IPS-18a (cell line): Measurements from ENCODE around the gene MTARC1.

Experiments used
- H3K27ac ChIP-seq: one replicate; pipeline ENCODE4 v1.5.1; 2013; ENCODE audit warnings: low read length
- H3K27me3 ChIP-seq: one replicate; pipeline ENCODE4 v1.6.1; 2013; ENCODE audit warnings: mild to moderate bottlenecking, low read length; ENCODE audit not compliant: control insufficient read depth, insufficient read depth
- H3K36me3 ChIP-seq: one replicate; pipeline ENCODE4 v1.6.1; 2013; ENCODE audit warnings: low read depth, low read length; ENCODE audit not compliant: control insufficient read depth
- H3K4me1 ChIP-seq: one replicate; pipeline ENCODE4 v1.6.1; 2013; ENCODE audit warnings: low read depth, low read length; ENCODE audit not compliant: control insufficient read depth
- H3K4me3 ChIP-seq: one replicate; pipeline ENCODE4 v1.5.1; 2013; ENCODE audit warnings: low read length
- H3K9ac ChIP-seq: one replicate; pipeline ENCODE4 v1.6.1; 2013; ENCODE audit warnings: mild to moderate bottlenecking, low read length, moderate library complexity
- H3K9me3 ChIP-seq: one replicate; pipeline ENCODE4 v1.6.1; 2013; ENCODE audit warnings: low read depth, low read length; ENCODE audit not compliant: control insufficient read depth

Gene MTARC1

GRCh38 chr1:220754918-220755295 is 31.8 kb upstream of the MTARC1 start:
- H3K4me3 ChIP-seq = no peak overlapping the region

DNA sequence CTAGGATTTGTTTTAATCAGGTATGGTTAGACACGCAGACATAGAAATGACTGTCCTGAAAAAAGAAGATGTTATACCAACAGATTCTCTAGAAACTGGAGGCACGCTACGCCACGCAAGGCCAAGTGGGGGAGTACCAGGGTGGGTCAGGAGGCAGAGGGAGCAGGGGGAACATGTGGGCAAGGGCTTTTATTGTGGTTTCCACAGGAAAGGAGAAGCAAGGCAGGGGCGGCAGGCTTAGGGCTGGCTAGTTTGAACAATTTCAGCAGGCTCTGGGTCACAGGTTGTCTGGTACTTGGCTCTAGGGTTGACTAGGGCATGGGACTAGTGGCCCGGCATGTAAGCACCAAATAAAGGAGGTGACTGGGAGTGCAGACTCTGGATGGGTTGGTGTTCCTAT is 31.4 kb upstream of the MTARC1 start:
- Histone ChIP-seq H3K27me3 (peaks cover 6% of the 10 kb centered on the region), H3K9me3 (no peaks in the 10 kb centered on the region), H3K27ac (no peak overlapping the region), H3K36me3 (peaks cover 4% of the 10 kb centered on the region), H3K9ac (no peak overlapping the region), H3K4me3 (no peak overlapping the region), H3K4me1 (peaks cover 6% of the 10 kb centered on the region)

More at GRCh38 chr1:220754918-220755295, 31.8 kb upstream of the MTARC1 start:
- Histone ChIP-seq H3K27me3 (peaks cover 10% of the 10 kb centered on the region), H3K36me3 (peaks cover 4% of the 10 kb centered on the region), H3K27ac (no peak overlapping the region), H3K4me1 (peaks cover 6% of the 10 kb centered on the region), H3K9ac (no peak overlapping the region), H3K9me3 (no peaks in the 10 kb centered on the region)

- Histone ChIP-seq H3K4me3 (no peak overlapping the region), H3K36me3 (peaks cover 4% of the 10 kb centered on the region), H3K27me3 (no peaks in the 10 kb centered on the region), H3K9ac (no peak overlapping the region), H3K4me1 (no peaks in the 10 kb centered on the region), H3K27ac (no peak overlapping the region), H3K9me3 (no peaks in the 10 kb centered on the region)
These were observed 29.3 kb upstream of the MTARC1 start for GRCh38 chr1:220757441-220757840.

DNA sequence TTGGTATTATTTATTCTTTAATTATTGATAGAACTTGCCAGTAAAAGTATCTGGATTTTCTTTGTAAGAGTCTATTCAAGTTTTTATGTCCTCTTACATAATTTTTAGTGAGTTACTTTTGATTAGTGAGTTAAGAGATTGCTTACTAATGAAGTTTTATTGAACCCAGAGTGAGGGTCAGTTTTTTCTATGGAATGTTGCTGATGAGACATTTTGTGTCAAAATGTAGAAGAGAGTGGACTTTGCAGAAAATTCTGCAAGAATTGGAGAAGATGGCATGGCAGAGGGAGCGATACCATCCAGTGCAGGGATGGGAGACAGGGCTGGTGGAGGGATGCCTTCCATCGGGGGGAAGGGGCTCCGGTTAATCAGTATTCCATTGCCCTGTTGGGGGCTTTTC is 27.6 kb upstream of the MTARC1 start:
- H3K4me1 ChIP-seq = no peaks in the 10 kb centered on the region
- no peak overlapping the region for H3K4me3 ChIP-seq
- no peak overlapping the region for H3K9ac ChIP-seq
- H3K27ac ChIP-seq = no peak overlapping the region
- H3K36me3 ChIP-seq = peaks cover 4% of the 10 kb centered on the region
- no peaks in the 10 kb centered on the region for H3K9me3 ChIP-seq
- H3K27me3 ChIP-seq = no peaks in the 10 kb centered on the region

DNA sequence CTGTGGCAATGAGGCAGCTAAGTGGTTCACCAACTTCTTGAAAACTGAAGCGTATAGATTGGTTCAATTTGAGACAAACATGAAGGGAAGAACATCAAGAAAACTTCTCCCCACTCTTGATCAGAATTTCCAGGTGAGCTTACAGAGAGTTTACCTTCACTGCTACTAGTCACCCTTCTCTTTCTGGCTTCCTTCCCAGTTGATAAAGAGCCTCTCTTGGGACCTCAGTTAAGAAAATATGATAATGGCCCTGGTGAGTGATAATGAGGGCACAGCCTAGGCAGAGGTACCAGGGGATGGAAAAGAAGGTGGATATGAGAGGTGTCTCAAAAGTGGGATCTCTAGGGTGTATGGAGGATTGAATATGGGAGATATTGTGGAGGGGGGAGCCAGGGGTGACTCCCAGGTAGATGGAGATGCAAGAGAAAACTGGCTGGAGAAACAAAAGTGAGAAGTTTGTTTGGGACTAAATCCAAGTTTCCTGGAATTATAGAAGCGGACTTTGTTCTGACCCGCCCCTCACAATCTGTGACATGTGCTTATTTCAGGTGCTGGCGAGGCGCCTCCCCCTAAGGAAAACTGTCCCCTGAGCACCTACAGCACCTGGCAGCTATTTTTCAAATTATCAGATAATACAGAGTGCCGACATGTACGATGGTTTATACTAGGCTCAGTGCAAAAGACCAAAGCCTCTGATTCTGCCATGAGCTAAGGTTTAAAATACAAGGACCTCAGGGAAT is 24.9 kb upstream of the MTARC1 start:
- H3K27me3 ChIP-seq = no peaks in the 10 kb centered on the region
- no peak overlapping the region for H3K9ac ChIP-seq
- H3K4me3 ChIP-seq = no peak overlapping the region
- H3K9me3 ChIP-seq = no peaks in the 10 kb centered on the region
- no peaks in the 10 kb centered on the region for H3K36me3 ChIP-seq
- no peaks in the 10 kb centered on the region for H3K4me1 ChIP-seq
- H3K27ac ChIP-seq = no peak overlapping the region

GRCh38 chr1:220764757-220765156 is 22.0 kb upstream of the MTARC1 start:
- H3K9me3 ChIP-seq = no peaks in the 10 kb centered on the region
- no peak overlapping the region for H3K9ac ChIP-seq
- no peak overlapping the region for H3K27ac ChIP-seq
- no peaks in the 10 kb centered on the region for H3K36me3 ChIP-seq
- no peaks in the 10 kb centered on the region for H3K4me1 ChIP-seq
- no peaks in the 10 kb centered on the region for H3K27me3 ChIP-seq
- no peak overlapping the region for H3K4me3 ChIP-seq

DNA sequence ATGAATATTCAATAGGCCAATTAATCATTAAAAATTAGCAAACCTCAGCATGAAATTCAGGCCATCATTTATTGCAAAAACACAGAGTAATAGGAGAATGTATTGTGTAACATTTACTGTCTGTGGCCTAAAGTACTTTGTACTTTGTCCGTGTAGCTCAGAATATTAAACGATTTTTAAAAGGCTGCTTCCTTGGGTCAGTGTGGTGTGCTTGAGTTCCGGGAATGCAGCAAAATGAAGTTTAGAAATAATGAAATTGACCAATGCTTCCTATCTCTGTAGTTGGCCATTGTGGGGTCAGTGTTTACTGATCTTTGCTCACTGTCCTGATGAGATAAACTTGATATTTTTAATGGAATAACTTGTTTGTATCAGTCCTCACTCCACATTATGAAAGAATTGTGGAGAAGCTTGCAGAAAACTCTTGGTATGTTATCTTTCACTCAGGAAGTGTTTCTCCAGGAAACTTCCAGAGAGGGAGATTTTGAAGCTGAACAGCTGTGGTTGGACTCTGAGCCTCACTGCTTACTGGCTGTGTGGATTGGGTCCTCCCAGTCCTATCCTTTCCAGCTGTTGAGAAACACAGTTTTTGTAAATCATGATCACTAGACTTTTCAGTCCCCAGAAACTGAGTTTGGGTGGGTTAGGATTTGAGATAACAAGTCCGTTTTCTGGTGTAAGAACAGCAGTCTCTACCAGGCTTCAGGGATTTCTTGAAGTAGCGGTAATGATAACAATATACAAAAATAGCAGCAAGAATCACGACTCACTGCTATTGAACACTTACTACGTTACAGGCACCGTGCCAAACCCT is 19.2 kb upstream of the MTARC1 start:
- H3K4me3 ChIP-seq = no peak overlapping the region
- no peaks in the 10 kb centered on the region for H3K9me3 ChIP-seq
- H3K27me3 ChIP-seq = no peaks in the 10 kb centered on the region
- peaks cover under 1% of the 10 kb centered on the region for H3K4me1 ChIP-seq
- H3K9ac ChIP-seq = no peak overlapping the region
- no peak overlapping the region for H3K27ac ChIP-seq
- peaks cover 4% of the 10 kb centered on the region for H3K36me3 ChIP-seq

- H3K4me3 ChIP-seq = no peak overlapping the region
- no peak overlapping the region for H3K27ac ChIP-seq
- peaks cover 5% of the 10 kb centered on the region for H3K4me1 ChIP-seq
- no peaks in the 10 kb centered on the region for H3K27me3 ChIP-seq
- H3K9me3 ChIP-seq = no peaks in the 10 kb centered on the region
- H3K9ac ChIP-seq = no peak overlapping the region
- peaks cover 4% of the 10 kb centered on the region for H3K36me3 ChIP-seq
These were observed 18.5 kb upstream of the MTARC1 start for GRCh38 chr1:220768126-220768601.

DNA sequence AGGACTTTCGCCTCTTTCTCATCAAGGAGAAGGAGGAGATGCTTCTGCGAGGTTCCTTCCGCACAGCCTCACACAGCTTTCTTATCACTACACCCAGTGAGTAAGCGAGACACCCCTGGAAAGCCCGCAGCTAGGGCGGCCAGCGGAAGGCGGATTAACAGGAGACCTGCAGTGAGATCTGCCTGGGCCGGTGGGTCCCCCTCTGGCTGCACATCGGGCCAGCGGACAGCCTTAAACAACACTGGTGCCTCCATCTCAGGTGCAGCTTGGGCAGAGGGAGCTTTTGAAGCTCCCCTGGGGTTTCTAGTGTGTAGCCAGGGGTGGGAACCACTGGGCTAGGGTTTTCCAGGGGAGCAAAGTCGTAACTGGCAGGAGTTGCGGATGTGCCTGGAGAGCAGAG is 17.5 kb upstream of the MTARC1 start:
- Histone ChIP-seq H3K9ac (no peak overlapping the region), H3K36me3 (peaks cover 4% of the 10 kb centered on the region), H3K4me3 (no peak overlapping the region), H3K27ac (no peak overlapping the region), H3K9me3 (no peaks in the 10 kb centered on the region), H3K4me1 (peaks cover 5% of the 10 kb centered on the region), H3K27me3 (no peaks in the 10 kb centered on the region)

- H3K9ac ChIP-seq = no peak overlapping the region
- no peak overlapping the region for H3K27ac ChIP-seq
- peaks cover 4% of the 10 kb centered on the region for H3K36me3 ChIP-seq
- H3K27me3 ChIP-seq = no peaks in the 10 kb centered on the region
- no peaks in the 10 kb centered on the region for H3K9me3 ChIP-seq
- no peak overlapping the region for H3K4me3 ChIP-seq
- peaks cover 5% of the 10 kb centered on the region for H3K4me1 ChIP-seq
These were observed 16.3 kb upstream of the MTARC1 start for GRCh38 chr1:220770245-220770913.

- H3K4me3 ChIP-seq = no peak overlapping the region
- H3K27me3 ChIP-seq = no peaks in the 10 kb centered on the region
- no peak overlapping the region for H3K27ac ChIP-seq
- no peak overlapping the region for H3K9ac ChIP-seq
- peaks cover 5% of the 10 kb centered on the region for H3K4me1 ChIP-seq
- H3K36me3 ChIP-seq = peaks cover 4% of the 10 kb centered on the region
- no peaks in the 10 kb centered on the region for H3K9me3 ChIP-seq
These were observed 13.9 kb upstream of the MTARC1 start for GRCh38 chr1:220772846-220773245.
